Activated CD4-positive, alpha-beta memory T cell treated with anti-CD3 and anti-CD28 coated beads, Interleukin-2, amount 10 ng/mL, durations not matched to agents 7 days and 5 days (primary cell): Measurements from ENCODE around the gene ZNF593. TPM values are rescaled to one million over a fixed set of nuclear protein-coding genes. Genes with fewer than 3 reads are reported as not detected.

Experiments
- CTCF ChIA-PET: fragments of 350-600 bp; sonication (Branson Sonifier 250); formaldehyde crosslinking; loops from one replicate; lab custom pipeline; 2021; ENCODE audit warnings: antibody characterized with exemption, inconsistent platforms; lab: Charles Lee
- POLR2A ChIA-PET: fragments of 350-600 bp; sonication (Branson Sonifier 250); formaldehyde crosslinking; loops from one replicate; lab custom pipeline; 2021; ENCODE audit warnings: antibody characterized with exemption; lab: Charles Lee
- DNase-seq: peaks from one replicate; pipeline ENCODE4 v3.0.0-alpha.2; 2020
- H3K27ac Mint-ChIP-seq: one replicate; pipeline ENCODE4 v1.8.0; 2021; ENCODE audit warnings: mild to moderate bottlenecking, mixed read lengths
- H3K27me3 Mint-ChIP-seq: one replicate; pipeline ENCODE4 v1.8.0; 2021; ENCODE audit warnings: mixed read lengths
- H3K36me3 Mint-ChIP-seq: one replicate; pipeline ENCODE4 v1.8.0; 2021; ENCODE audit warnings: low read depth, mixed read lengths
- H3K4me1 Mint-ChIP-seq: one replicate; pipeline ENCODE4 v1.8.0; 2021; ENCODE audit warnings: mixed read lengths
- H3K4me3 Mint-ChIP-seq: one replicate; pipeline ENCODE4 v1.8.0; 2021; ENCODE audit warnings: mild to moderate bottlenecking, mixed read lengths
- H3K9me3 Mint-ChIP-seq: one replicate; pipeline ENCODE4 v1.8.0; 2021; ENCODE audit warnings: mixed read lengths
- total RNA-seq, 2 experiments: library from RNA; stranded (reverse); gene quantifications; one replicate each; pipeline ENCODE4 v1.2.3, GENCODE V29; 2021

Gene ZNF593
- total RNA-seq, 2 experiments from 2014 or later: 20.3 to 22.9 TPM

DNA sequence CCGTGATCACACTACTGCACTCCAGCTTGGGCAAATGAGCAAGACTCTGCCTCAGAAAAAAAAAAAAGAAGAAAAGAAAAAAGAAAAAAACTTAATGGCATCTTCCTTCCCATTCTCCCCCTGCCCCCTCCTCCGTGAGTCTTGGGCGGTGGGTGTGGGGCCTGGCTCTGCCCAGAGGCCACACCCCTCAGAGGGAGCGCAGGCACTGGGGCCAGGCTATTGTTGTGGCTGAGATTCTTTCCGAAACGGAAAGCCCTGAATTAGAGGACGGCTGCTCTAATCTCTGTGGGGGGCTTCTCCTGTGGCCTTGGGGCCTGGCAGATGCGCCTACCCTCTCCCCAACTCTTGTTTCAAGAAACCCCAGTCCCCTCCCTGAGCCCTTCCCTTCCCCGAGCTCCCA, 15.0 kb upstream of the ZNF593 start:
- no peak for DNase-seq
- peaks cover 3% of the 10 kb centered on the region for H3K4me1 Mint-ChIP-seq
- H3K9me3 Mint-ChIP-seq: no peaks in the 10 kb centered on the region
- no peaks in the 10 kb centered on the region for H3K36me3 Mint-ChIP-seq
- H3K27me3 Mint-ChIP-seq: peaks cover 60% of the 10 kb centered on the region
- ChIA-PET CTCF (interaction anchor here (1.9 kb wide), 1 partner anchor 12 kb away, joined by 6 read pairs; no protein-coding TSS in a partner anchor), POLR2A (no interaction called here)
- H3K4me3 Mint-ChIP-seq: no peak overlapping the region
- H3K27ac Mint-ChIP-seq: no peak overlapping the region

DNA sequence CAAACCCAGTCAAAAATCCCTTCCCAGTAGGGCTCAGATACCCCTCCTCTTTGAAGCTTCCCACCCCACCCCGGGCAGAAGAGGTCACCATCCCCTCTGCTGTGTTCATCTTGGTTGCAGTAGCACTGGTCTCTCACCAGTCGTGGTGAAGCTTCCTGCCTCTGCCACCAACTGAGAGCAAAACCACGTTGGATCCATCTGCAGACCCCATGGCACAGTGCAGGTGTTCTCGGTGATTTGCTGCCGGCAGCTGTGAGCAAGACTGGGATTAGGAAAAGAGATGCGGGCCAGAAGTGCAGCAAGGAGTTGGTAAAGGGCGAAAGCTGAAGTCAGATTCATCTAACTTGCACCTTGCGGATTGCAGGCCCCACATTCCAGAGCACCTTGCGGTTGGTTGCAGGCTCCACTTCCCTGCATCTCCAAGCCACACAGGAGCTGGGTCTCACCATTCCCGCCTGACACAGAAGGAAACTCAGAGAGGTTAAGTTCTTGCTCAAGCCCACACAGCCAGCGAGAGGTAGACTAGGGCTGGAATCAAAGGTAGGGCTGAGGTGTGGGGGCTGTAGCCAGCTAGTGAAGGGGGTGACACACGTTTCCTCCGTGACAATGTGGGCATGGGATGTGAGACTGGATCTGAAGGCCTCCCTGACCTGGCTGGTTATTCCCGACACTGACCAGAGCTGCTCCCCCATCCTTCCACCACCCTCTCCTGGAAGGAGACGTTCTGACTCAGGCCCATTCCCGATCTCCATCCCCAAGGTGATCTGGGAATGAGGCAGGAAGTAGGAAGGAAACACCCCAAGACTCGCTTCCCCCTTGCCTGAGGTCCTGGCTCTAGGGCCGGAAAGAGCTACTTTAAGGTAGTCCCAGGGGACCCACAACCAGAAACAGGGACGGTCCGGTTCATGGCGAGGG, 14.1 kb upstream of the ZNF593 start:
- CTCF ChIA-PET: interaction anchor here (1.2 to 3.8 kb wide), 5 partner anchors 11 to 79 kb away, joined by 4 to 16 read pairs (median 10); partner anchors contain the start of genes CEP85, ZNF593 and ZNF593OS
- POLR2A ChIA-PET: interaction anchor here (0.8 kb wide), 1 partner anchor 32 kb away, joined by 3 read pairs; no protein-coding TSS in a partner anchor
- H3K4me1 Mint-ChIP-seq: peaks cover 3% of the 10 kb centered on the region
- no peak overlapping the region for H3K4me3 Mint-ChIP-seq
- peaks cover 56% of the 10 kb centered on the region for H3K27me3 Mint-ChIP-seq
- no peaks in the 10 kb centered on the region for H3K9me3 Mint-ChIP-seq
- H3K27ac Mint-ChIP-seq: no peak overlapping the region
- no peaks in the 10 kb centered on the region for H3K36me3 Mint-ChIP-seq
- DNase-seq: no peak

- Mint-ChIP-seq H3K9me3 (no peaks in the 10 kb centered on the region), H3K27me3 (peaks cover 59% of the 10 kb centered on the region), H3K27ac (no peak overlapping the region), H3K36me3 (no peaks in the 10 kb centered on the region), H3K4me3 (no peak overlapping the region), H3K4me1 (peaks cover 3% of the 10 kb centered on the region)
- POLR2A ChIA-PET: interaction anchor here (0.8 kb wide), 1 partner anchor 33 kb away, joined by 3 read pairs; no protein-coding TSS in a partner anchor
- CTCF ChIA-PET: interaction anchor here (1.0 to 3.8 kb wide), 5 partner anchors 9 to 78 kb away, joined by 4 to 16 read pairs (median 10); partner anchors contain the start of genes CEP85, ZNF593 and ZNF593OS
- DNase-seq: no peak
Observed at GRCh38 chr1:26156285-26157038, 13.2 kb upstream of the ZNF593 start.

DNA sequence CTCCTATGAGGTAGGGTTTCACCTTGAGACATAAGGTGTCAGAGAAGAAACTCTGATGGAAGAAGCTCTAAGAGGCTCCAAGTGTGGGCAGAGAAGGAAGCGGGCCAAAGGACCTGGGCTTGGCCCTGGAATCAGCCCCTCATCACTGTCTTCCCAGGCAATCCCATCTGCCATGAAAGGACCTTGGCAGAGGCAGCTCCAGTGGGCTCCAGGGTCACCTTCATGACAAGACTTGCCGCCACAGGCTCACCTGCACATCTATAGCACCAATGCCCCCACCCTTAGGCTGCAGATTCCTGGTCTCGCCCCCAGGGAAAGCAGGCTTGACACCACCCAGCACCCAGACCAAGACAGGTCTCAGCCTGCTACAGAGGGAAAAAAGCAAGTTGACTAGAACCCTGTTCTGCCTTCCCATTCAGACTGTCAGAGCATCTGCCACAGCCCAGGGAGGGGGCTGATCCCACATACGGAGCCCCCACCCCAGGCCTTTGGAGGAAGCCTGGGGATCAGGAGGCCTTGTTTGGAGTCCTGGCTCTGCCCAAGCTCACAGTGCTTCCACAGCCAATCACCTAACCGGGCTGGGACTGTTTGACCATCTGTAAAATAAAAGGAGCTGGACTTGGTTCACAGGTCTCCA, 11.3 kb upstream of the ZNF593 start:
- no peaks in the 10 kb centered on the region for H3K36me3 Mint-ChIP-seq
- peaks cover 8% of the 10 kb centered on the region for H3K4me1 Mint-ChIP-seq
- no peaks in the 10 kb centered on the region for H3K9me3 Mint-ChIP-seq
- H3K4me3 Mint-ChIP-seq: no peak overlapping the region
- no peak for DNase-seq
- peaks cover 61% of the 10 kb centered on the region for H3K27me3 Mint-ChIP-seq
- ChIA-PET CTCF (interaction anchor here (0.7 to 3.8 kb wide), 3 partner anchors 12 to 27 kb away, joined by 3 to 16 read pairs (median 14); partner anchors contain the start of genes ZNF593 and ZNF593OS), POLR2A (interaction anchor here (1.0 kb wide), 1 partner anchor 19 kb away, joined by 3 read pairs; no protein-coding TSS in a partner anchor)
- H3K27ac Mint-ChIP-seq: no peak overlapping the region

- no peak within 1 kb of the TSS for H3K27ac Mint-ChIP-seq
- POLR2A ChIA-PET: no interaction called here
- no peak within 1 kb of the TSS for H3K4me3 Mint-ChIP-seq
- peaks cover 10% of the 10 kb centered on the region for H3K4me1 Mint-ChIP-seq
- peaks cover 62% of the 10 kb centered on the region for H3K27me3 Mint-ChIP-seq
- no peaks in the 10 kb centered on the region for H3K36me3 Mint-ChIP-seq
- H3K9me3 Mint-ChIP-seq: no peaks in the 10 kb centered on the region
- CTCF ChIA-PET: interaction anchor here (0.7 to 3.8 kb wide), 2 partner anchors 11 to 27 kb away, joined by 3 to 14 read pairs; partner anchors contain the start of genes ZNF593 and ZNF593OS
- no peak for DNase-seq
Observed at GRCh38 chr1:26158908-26159742, 10.6 kb upstream of the ZNF593 start, which contains the start of gene FAM110D. FAM110D (plus strand) TSS chr1:26159079; CDS start chr1:26161292, 2,213 bp downstream.

DNA sequence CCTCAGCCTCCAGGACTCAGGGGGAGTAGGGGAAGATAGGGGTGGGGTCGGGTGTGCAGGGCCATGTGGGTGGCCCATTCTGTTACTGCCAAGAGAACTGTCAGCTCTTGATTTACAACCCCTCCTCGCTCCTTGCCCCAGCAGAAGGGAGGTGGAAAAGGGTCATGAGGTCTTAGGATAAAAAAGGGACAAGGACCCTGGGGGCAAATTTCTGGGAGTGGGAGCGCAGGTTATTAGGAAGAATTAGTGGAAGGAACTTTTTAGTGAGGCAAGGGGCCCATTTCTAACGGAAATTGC, 10.0 kb upstream of the ZNF593 start:
- ChIA-PET CTCF (no interaction called here), POLR2A (no interaction called here)
- Mint-ChIP-seq H3K4me3 (no peak overlapping the region), H3K4me1 (peaks cover 13% of the 10 kb centered on the region), H3K9me3 (no peaks in the 10 kb centered on the region), H3K27me3 (peaks cover 65% of the 10 kb centered on the region), H3K27ac (no peak overlapping the region), H3K36me3 (no peaks in the 10 kb centered on the region)
- DNase-seq: no peak

DNA sequence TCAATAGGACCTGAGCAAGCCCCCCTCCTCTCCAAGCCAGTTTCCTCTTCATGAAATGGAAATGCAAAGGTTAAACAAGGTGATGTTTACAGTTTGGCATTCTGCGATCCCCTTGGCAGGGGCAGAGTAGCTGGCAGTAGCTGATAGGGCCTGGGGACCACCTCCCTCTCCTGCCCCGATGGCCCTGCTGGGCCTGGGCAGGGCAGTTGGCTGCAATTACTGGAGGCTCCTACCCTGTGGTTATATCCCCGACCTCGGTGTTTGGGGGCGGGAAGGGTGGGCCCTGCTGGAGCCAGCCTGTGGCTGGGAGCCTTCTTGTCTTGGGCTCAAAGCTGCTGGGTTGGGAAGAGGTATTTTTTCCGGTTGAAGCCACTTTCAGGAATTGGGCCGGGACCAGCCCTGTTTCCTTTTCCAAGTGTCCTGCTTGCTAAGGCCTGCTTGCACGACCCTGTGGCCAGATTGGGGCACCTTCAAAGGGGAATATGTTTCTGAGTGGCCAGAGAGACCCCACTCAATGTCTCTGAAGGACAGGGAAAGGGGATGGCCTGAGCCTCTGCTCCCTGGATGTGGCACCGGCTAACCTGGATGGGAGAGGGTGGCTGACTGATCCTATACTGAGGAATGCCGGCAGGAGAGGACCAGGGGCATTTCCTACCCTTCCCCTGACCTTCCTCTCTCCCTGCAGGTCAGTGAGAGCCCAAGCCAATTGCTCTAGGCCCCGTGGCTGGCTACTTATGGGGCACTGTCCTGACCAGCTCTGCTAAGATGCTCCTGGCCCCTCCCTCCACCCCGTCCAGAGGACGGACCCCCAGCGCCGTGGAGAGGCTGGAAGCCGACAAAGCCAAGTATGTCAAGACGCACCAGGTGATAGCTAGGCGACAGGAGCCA, 8.9 kb upstream of the ZNF593 start:
- CTCF ChIA-PET: interaction anchor here (1.0 to 2.7 kb wide), 3 partner anchors 9 to 74 kb away, joined by 3 to 14 read pairs (median 4); partner anchors contain the start of genes CEP85 and ZNF593
- H3K4me3 Mint-ChIP-seq: no peak overlapping the region
- H3K36me3 Mint-ChIP-seq: no peaks in the 10 kb centered on the region
- no peak overlapping the region for H3K27ac Mint-ChIP-seq
- H3K4me1 Mint-ChIP-seq: peaks cover 23% of the 10 kb centered on the region
- DNase-seq: no peak
- H3K27me3 Mint-ChIP-seq: peaks cover 56% of the 10 kb centered on the region
- H3K9me3 Mint-ChIP-seq: no peaks in the 10 kb centered on the region
- POLR2A ChIA-PET: no interaction called here

DNA sequence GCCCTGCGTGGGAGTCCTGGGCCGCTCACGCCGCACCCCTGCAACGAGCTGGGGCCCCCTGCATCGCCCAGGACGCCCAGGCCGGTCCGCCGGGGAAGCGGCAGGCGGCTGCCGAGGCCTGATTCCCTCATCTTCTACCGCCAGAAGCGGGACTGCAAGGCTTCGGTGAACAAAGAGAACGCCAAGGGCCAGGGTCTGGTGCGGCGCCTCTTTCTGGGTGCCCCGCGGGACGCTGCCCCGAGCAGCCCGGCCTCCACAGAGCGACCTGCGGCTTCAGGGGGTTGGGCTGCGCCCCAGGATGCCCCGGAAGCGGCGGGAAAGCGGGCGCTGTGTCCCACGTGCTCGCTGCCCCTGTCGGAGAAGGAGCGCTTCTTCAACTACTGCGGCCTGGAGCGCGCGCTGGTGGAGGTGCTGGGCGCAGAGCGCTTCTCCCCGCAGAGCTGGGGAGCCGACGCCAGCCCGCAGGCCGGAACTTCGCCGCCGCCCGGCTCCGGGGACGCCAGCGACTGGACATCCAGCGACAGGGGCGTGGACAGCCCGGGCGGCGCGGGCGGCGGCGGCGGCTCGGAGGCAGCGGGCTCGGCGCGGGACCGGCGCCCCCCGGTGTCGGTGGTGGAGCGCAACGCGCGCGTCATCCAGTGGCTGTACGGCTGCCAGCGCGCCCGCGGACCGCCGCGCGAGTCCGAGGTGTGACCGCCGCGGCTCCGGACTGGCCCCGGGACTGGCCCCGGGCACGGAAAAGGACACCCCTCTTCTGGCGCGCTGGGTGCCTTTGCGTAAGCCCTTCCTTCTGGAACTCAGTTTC, 8.1 kb upstream of the ZNF593 start:
- no peaks in the 10 kb centered on the region for H3K36me3 Mint-ChIP-seq
- H3K9me3 Mint-ChIP-seq: no peaks in the 10 kb centered on the region
- POLR2A ChIA-PET: interaction anchor here (0.7 kb wide), 1 partner anchor 35 kb away, joined by 3 read pairs; no protein-coding TSS in a partner anchor
- H3K27me3 Mint-ChIP-seq: peaks cover 50% of the 10 kb centered on the region
- DNase-seq: peak; percentile 35
- peaks cover 27% of the 10 kb centered on the region for H3K4me1 Mint-ChIP-seq
- no peak overlapping the region for H3K27ac Mint-ChIP-seq
- no peak overlapping the region for H3K4me3 Mint-ChIP-seq
- CTCF ChIA-PET: interaction anchor here (1.0 to 2.7 kb wide), 5 partner anchors 8 to 256 kb away, joined by 3 to 14 read pairs (median 4); partner anchors contain the start of genes CEP85 and ZNF593

DNA sequence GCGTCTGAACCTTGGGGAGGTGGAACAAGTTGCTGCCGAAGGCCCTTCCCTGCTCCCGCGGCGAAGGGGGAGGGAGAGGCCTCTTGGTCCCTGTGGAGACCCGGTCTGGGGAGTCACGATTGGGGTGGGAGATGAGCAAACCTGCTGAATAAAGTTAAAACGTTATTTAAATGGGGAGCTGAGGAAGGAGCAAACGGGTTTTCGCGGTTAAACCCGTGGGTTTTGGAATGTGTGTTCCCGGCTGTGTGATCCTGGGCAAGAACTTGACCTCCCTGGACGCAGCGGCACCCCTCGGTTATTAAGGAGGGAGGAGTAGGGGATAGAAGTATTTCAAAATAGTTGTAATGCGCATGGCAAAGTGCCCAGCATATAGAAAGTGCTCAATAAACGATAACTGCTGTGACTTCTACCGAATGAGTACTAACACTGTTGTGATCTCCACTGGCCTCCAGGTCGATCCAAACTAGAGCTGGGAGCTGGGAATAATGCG, 7.4 kb upstream of the ZNF593 start:
- H3K27me3 Mint-ChIP-seq: peaks cover 47% of the 10 kb centered on the region
- CTCF ChIA-PET: interaction anchor here (1.2 to 2.7 kb wide), 6 partner anchors 23 to 255 kb away, joined by 3 to 14 read pairs (median 4); partner anchors contain the start of gene CEP85
- no peaks in the 10 kb centered on the region for H3K9me3 Mint-ChIP-seq
- POLR2A ChIA-PET: interaction anchor here (0.7 to 2.0 kb wide), 2 partner anchors 36 to 72 kb away, joined by 3 to 7 read pairs; partner anchors contain the start of gene CEP85
- H3K4me1 Mint-ChIP-seq: peaks cover 30% of the 10 kb centered on the region
- no peak overlapping the region for H3K4me3 Mint-ChIP-seq
- H3K36me3 Mint-ChIP-seq: no peaks in the 10 kb centered on the region
- no peak overlapping the region for H3K27ac Mint-ChIP-seq
- no peak for DNase-seq

DNA sequence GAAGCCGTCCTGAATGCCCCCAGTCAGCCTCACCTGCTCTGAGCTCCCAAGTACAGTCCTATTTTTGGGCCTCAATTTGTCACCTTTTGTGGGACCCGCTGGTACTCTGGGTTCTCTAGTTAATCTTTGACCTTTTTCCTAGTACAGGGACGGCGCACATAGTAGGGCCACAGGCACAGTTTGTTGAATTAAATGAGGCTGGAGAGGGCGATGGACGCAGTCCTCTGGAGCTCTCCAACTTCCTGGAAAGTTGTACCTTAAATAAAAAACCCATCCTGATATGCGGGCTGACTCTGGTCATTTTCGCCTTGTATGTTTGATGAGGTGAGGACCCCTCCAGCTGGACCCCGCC, 6.0 kb upstream of the ZNF593 start:
- ChIA-PET CTCF (interaction anchor here (0.7 to 2.3 kb wide), 9 partner anchors 18 to 269 kb away, joined by 3 to 5 read pairs (median 3); partner anchors contain the start of genes CEP85 and DHDDS), POLR2A (interaction anchor here (2.0 kb wide), 1 partner anchor 70 kb away, joined by 7 read pairs; the partner anchor contains the start of gene CEP85)
- Mint-ChIP-seq H3K27ac (no peak overlapping the region), H3K4me1 (peaks cover 30% of the 10 kb centered on the region), H3K9me3 (no peaks in the 10 kb centered on the region), H3K27me3 (peaks cover 37% of the 10 kb centered on the region), H3K36me3 (no peaks in the 10 kb centered on the region), H3K4me3 (no peak overlapping the region)
- no peak for DNase-seq
